ENCODE data around the gene SLC66A2. TPM values are rescaled to one million over a fixed set of nuclear protein-coding genes. Genes with fewer than 3 reads are reported as not detected.

Gene SLC66A2
- total and polyA plus RNA-seq, 2 of the 13 experiments (the other 11 are each of a cell fraction or from before 2014, with no cell fraction given) = 33.5 to 41.9 TPM

GRCh38 chr18:79934311-79935097 is 16.9 kb downstream of the SLC66A2 start (continued):
- TF ChIP-seq, protein P1, sequence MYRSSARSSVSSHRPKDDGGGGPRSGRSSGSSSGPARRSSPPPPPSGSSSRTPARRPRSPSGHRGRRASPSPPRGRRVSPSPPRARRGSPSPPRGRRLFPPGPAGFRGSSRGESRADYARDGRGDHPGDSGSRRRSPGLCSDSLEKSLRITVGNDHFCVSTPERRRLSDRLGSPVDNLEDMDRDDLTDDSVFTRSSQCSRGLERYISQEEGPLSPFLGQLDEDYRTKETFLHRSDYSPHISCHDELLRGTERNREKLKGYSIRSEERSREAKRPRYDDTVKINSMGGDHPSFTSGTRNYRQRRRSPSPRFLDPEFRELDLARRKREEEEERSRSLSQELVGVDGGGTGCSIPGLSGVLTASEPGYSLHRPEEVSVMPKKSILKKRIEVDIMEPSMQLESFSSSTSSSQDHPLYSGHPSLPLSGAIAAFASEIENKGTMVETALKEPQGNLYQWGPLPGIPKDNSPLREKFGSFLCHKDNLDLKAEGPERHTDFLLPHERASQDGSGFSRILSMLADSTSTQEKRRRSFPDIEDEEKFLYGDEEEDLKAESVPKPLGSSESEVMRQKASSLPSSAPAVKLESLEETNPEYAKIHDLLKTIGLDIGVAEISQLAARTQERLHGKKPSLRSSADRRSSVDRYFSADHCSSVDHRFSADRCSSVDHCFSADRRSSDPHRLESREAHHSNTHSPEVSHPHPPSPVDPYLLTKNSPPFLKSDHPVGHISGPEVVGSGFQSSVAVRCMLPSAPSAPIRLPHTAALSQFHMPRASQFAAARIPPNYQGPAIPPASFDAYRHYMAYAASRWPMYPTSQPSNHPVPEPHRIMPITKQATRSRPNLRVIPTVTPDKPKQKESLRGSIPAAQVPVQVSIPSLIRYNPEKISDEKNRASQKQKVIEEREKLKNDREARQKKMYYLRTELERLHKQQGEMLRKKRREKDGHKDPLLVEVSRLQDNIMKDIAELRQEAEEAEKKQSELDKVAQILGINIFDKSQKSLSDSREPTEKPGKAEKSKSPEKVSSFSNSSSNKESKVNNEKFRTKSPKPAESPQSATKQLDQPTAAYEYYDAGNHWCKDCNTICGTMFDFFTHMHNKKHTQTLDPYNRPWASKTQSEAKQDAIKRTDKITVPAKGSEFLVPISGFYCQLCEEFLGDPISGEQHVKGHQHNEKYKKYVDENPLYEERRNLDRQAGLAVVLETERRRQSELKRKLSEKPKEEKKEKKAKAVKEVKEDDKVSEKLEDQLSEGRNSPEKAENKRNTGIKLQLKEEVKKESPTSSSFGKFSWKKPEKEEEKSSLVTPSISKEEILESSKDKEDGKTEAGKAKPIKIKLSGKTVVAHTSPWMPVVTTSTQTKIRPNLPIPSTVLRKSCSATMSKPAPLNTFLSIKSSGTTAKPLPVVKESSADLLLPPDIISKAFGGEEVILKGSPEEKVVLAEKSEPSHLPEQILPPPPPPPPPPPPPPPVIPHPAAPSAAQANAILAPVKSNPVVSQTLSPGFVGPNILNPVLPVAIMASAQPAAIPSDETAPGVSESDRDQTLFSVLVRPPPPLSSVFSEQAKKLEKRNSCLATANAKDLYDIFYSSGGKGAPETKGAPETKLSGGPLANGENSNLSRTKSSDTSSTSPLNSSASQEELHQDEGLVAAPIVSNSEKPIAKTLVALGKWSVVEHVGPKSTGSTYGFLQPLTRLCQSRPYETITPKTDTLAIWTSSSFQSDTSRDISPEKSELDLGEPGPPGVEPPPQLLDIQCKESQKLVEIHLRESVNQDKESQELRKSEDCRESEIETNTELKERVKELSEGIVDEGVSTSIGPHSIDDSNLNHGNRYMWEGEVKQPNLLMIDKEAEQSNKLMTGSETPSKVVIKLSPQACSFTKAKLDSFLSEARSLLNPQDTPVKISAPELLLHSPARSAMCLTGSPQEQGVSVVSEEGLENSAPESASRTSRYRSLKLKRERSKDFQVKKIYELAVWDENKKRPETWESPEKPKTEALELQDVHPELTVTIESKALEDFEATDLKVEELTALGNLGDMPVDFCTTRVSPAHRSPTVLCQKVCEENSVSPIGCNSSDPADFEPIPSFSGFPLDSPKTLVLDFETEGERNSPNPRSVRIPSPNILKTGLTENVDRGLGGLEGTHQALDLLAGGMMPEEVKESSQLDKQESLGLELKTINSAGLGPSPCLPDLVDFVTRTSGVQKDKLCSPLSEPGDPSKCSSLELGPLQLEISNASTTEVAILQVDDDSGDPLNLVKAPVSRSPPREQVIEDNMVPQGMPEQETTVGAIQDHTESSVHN (CRISPR knock-in tag; IDR thresholded peaks at IDR 0.05) = no peak; the same call in 1 of the 2 replicates
- TF ChIP-seq, protein P2, sequence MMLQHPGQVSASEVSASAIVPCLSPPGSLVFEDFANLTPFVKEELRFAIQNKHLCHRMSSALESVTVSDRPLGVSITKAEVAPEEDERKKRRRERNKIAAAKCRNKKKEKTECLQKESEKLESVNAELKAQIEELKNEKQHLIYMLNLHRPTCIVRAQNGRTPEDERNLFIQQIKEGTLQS (CRISPR knock-in tag; IDR thresholded peaks at IDR 0.05) = no peak
- TF ChIP-seq ETV5 (CRISPR knock-in tag; IDR thresholded peaks at IDR 0.05; ENCODE audit: borderline replicate concordance) = peak; percentile 77; the same call in 1 of the 2 replicates
- TF ChIP-seq GLI4 (CRISPR knock-in tag; IDR thresholded peaks at IDR 0.05; ENCODE audit: borderline replicate concordance) = 0 out of 2 replicates have a peak, but pooled peaks have one; percentile 57
- TF ChIP-seq ZNF570 (CRISPR knock-in tag; IDR thresholded peaks at IDR 0.05; ENCODE audit: borderline replicate concordance) = no peak
- TF ChIP-seq TGIF2 (CRISPR knock-in tag; IDR thresholded peaks at IDR 0.05) = peak; percentile 99
- peak; percentile 75 for TF ChIP-seq ARNTL (CRISPR knock-in tag; IDR thresholded peaks at IDR 0.05)
- TF ChIP-seq ATF2 (CRISPR knock-in tag; IDR thresholded peaks at IDR 0.05) = peak; percentile 80
- peak; percentile 50; the same call in 1 of the 2 replicates for TF ChIP-seq SIN3B (IDR thresholded peaks at IDR 0.05; ENCODE audit: low read length)
- no peak for TF ChIP-seq ZNF563 (CRISPR knock-in tag; IDR thresholded peaks at IDR 0.05)
- no peak for TF ChIP-seq SRY (CRISPR knock-in tag; IDR thresholded peaks at IDR 0.05)
